Measurements from ENCODE around the gene ROR1. TPM values are rescaled to one million over a fixed set of nuclear protein-coding genes. Genes with fewer than 3 reads are reported as not detected.

The ROR1 gene
- total RNA-seq, 4 donors from 2014 or later = 8.8 to 30.4 (median 14.1) TPM

GRCh38 chr1:63982201-63982600 is 208.4 kb downstream of the ROR1 start:
- DNase-seq (ENCODE audit: low spot score) (no peak), ATAC-seq (ENCODE audit: low FRiP score) (no peak)
- no peak for TF ChIP-seq CTCF (IDR thresholded peaks at IDR 0.05)

GRCh38 chr1:63983391-63984256 is 209.8 kb downstream of the ROR1 start:
- no peak for TF ChIP-seq CTCF (IDR thresholded peaks at IDR 0.05)
- no peak for DNase-seq (ENCODE audit: low spot score)
- ATAC-seq (ENCODE audit: low FRiP score) = no peak

- ATAC-seq (ENCODE audit: low FRiP score) (no peak), DNase-seq (ENCODE audit: low spot score) (no peak)
- no peak for TF ChIP-seq CTCF (IDR thresholded peaks at IDR 0.05)
Observed at GRCh38 chr1:63984257-63984929, 210.6 kb downstream of the ROR1 start.

GRCh38 chr1:63984930-63985290 is 211.1 kb downstream of the ROR1 start:
- DNase-seq (ENCODE audit: low spot score) = no peak
- no peak for ATAC-seq (ENCODE audit: low FRiP score)
- TF ChIP-seq CTCF (IDR thresholded peaks at IDR 0.05) = no peak

GRCh38 chr1:63987014-63987627 is 213.3 kb downstream of the ROR1 start:
- TF ChIP-seq CTCF (IDR thresholded peaks at IDR 0.05) = no peak
- DNase-seq (ENCODE audit: low spot score) (no peak), ATAC-seq (ENCODE audit: low FRiP score) (no peak)

- no peak for ATAC-seq (ENCODE audit: low FRiP score)
- no peak for DNase-seq (ENCODE audit: low spot score)
- no peak for TF ChIP-seq CTCF (IDR thresholded peaks at IDR 0.05)
Observed at GRCh38 chr1:63987628-63988024, 213.8 kb downstream of the ROR1 start.

All from omental fat pad (tissue), 4 donors.